Stimulated activated CD4-positive, alpha-beta T cell treated with anti-CD3 and anti-CD28 coated beads, TNF-alpha, amount 100 ng/mL, for 4 hours (primary cell): ENCODE measurements around the gene COPS7B.

Experiments used
- DNase-seq, 3 experiments: peaks; one replicate each; pipeline ENCODE4 v3.0.0-alpha.2; 2020; ENCODE audit warnings: low read depth in 3 of 3

COPS7B gene

GRCh38 chr2:231785822-231786176, 446 bp upstream of the COPS7B start:
- no peak for DNase-seq

GRCh38 chr2:231786917-231787292, 660 bp downstream of the COPS7B start:
- DNase-seq = no peak

GRCh38 chr2:231791107-231791506, 4.9 kb downstream of the COPS7B start:
- no peak for DNase-seq

- no peak for DNase-seq
Observed at GRCh38 chr2:231794383-231794782, 8.1 kb downstream of the COPS7B start.

- no peak for DNase-seq
Observed at GRCh38 chr2:231795525-231796327, 9.5 kb downstream of the COPS7B start.

GRCh38 chr2:231800493-231801091, 14.3 kb downstream of the COPS7B start:
- peak in 1 of 3 experiments; percentile 10 for DNase-seq

GRCh38 chr2:231803501-231804138, 17.4 kb downstream of the COPS7B start:
- no peak for DNase-seq

GRCh38 chr2:231807020-231807419, 20.8 kb downstream of the COPS7B start:
- DNase-seq = no peak

- DNase-seq = no peak
Observed at GRCh38 chr2:231810905-231811304, 24.7 kb downstream of the COPS7B start.

- no peak for DNase-seq
Observed at GRCh38 chr2:231816327-231817026, 30.2 kb downstream of the COPS7B start.

- no peak for DNase-seq
Observed at GRCh38 chr2:231819447-231820042, 33.3 kb downstream of the COPS7B start.

GRCh38 chr2:231820786-231821303, 34.6 kb downstream of the COPS7B start:
- no peak for DNase-seq

- DNase-seq = no peak
Observed at GRCh38 chr2:231821908-231822307, 35.7 kb downstream of the COPS7B start.

GRCh38 chr2:231853105-231853504, 66.9 kb downstream of the COPS7B start:
- no peak for DNase-seq

GRCh38 chr2:231854616-231855125, 68.4 kb downstream of the COPS7B start:
- DNase-seq = no peak

- no peak for DNase-seq
Observed at GRCh38 chr2:231856959-231857358, 70.7 kb downstream of the COPS7B start.
